Measurements from ENCODE around the gene UBASH3A. TPM values are rescaled to one million over a fixed set of nuclear protein-coding genes. Genes with fewer than 3 reads are reported as not detected.

The UBASH3A gene
- total RNA-seq, 4 donors from 2014 or later = 0.31 to 0.96 (median 0.79) TPM; not detected in 1

- ATAC-seq (ENCODE audit: low FRiP score) (no peak), DNase-seq (ENCODE audit: low spot score) (no peak)
- TF ChIP-seq CTCF (IDR thresholded peaks at IDR 0.05) = no peak
Observed at GRCh38 chr21:42443876-42444744, 40.4 kb downstream of the UBASH3A start.

GRCh38 chr21:42444745-42445059 lies 41.0 kb downstream of the UBASH3A start:
- TF ChIP-seq CTCF (IDR thresholded peaks at IDR 0.05) = no peak

GRCh38 chr21:42445311-42445710 lies 41.6 kb downstream of the UBASH3A start:
- no peak for ATAC-seq (ENCODE audit: low FRiP score)
- DNase-seq (ENCODE audit: low spot score) = no peak
- no peak for TF ChIP-seq CTCF (IDR thresholded peaks at IDR 0.05)

More at GRCh38 chr21:42444745-42445059, 41.0 kb downstream of the UBASH3A start:
- no peak for DNase-seq (ENCODE audit: low spot score)
- ATAC-seq (ENCODE audit: low FRiP score) = no peak

- DNase-seq (ENCODE audit: low spot score) = no peak
- ATAC-seq (ENCODE audit: low FRiP score) = no peak
- no peak for TF ChIP-seq CTCF (IDR thresholded peaks at IDR 0.05)
Observed at GRCh38 chr21:42446531-42446930, 42.8 kb downstream of the UBASH3A start.

- ATAC-seq (ENCODE audit: low FRiP score) = no peak
- no peak for TF ChIP-seq CTCF (IDR thresholded peaks at IDR 0.05)
- DNase-seq (ENCODE audit: low spot score) = no peak
Observed at GRCh38 chr21:42447182-42447581, 43.5 kb downstream of the UBASH3A start.

GRCh38 chr21:42447732-42448131 lies 44.0 kb downstream of the UBASH3A start:
- DNase-seq (ENCODE audit: low spot score) = no peak
- ATAC-seq (ENCODE audit: low FRiP score) = no peak
- TF ChIP-seq CTCF (IDR thresholded peaks at IDR 0.05) = no peak

GRCh38 chr21:42448686-42449085 lies 45.0 kb downstream of the UBASH3A start:
- no peak for ATAC-seq (ENCODE audit: low FRiP score)
- TF ChIP-seq CTCF (IDR thresholded peaks at IDR 0.05) = no peak
- no peak for DNase-seq (ENCODE audit: low spot score)
